ENCODE results near the gene FOXD2. TPM values are rescaled to one million over a fixed set of nuclear protein-coding genes. Genes with fewer than 3 reads are reported as not detected.
A peak's percentile ranks its signal among the peaks of the same experiment; 100 is the strongest.

FOXD2 gene
- total and polyA plus RNA-seq, 2 donors (not counting 1 experiment from before 2014, with no cell fraction given): 0.24 to 0.37 TPM

DNA sequence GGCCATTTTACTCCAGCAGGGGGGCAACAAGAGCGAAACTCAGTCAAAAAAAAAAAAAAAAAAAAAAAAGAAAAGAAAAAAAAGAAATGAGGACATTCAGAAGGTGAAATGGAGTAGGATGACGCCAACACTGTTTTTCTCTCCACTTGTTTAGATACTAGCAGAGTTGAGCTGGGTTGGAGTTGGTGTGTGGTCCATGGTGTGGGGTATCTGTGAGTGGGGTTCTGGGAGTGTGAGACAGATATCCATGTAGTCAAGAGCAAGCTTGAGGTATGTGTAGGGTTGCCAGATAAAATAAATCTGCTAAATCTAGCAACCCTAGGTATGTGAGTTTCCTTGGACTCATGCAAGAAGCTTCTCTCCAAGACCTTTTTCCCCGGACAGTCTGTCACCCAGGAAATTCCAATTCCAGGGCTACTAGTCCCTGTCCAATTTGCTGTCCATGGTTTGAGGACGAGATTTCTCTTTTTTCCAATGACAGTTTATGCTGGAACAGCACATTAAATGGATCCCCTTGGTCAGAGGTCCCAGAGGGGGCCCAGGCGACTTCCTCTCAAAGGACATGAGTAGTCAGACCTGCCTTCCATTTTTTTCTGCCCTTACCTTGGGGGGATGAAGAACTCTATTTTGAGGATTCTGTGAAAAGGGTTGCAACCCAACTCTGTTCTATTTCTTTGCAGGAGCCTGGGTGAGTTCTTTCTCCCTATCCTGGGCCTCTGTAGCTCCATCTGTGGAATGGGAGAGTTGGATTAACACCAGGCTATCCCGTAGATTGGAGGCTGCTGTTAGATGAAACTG is 2.1 kb upstream of the FOXD2 start:
- Histone ChIP-seq H3K9me3 (ENCODE audit: control extremely low read depth in 1 of 3, control insufficient read depth in 2 of 3, insufficient read depth in 1 of 3, low read length in 2 of 3) (peaks cover 0 to 36% (median 0%) of the 10 kb centered on the region in 3 donors), H3K4me3 (ENCODE audit: control extremely low read depth in 1 of 5, extremely low read depth in 1 of 5, insufficient read depth in 1 of 5, low read depth in 2 of 5, low read length in 4 of 5) (no peak overlapping the region), H3K79me2 (ENCODE audit: control insufficient read depth, insufficient read depth, low read length) (no peaks in the 10 kb centered on the region), H3K4me1 (ENCODE audit: control insufficient read depth in 2 of 2, insufficient read depth in 2 of 2, low read length in 2 of 2) (peaks cover 52 to 54% of the 10 kb centered on the region in 2 donors), H2AFZ (ENCODE audit: insufficient read depth, low read depth, low read length, poor library complexity, severe bottlenecking) (no peak overlapping the region), H4K20me1 (ENCODE audit: control insufficient read depth, insufficient read depth, low read length, poor library complexity, severe bottlenecking) (peaks cover 24% of the 10 kb centered on the region), H3K4me2 (replicated peaks; ENCODE audit: low read depth, low read length, poor library complexity, severe bottlenecking) (peak overlapping the region; percentile 91), H3K9ac (ENCODE audit: low read length) (no peak overlapping the region), H3K36me3 (replicated peaks in 1 of 2; ENCODE audit: control extremely low read depth in 1 of 2, control insufficient read depth in 1 of 2, extremely low read depth in 1 of 2, insufficient read depth in 2 of 2, low read length in 1 of 2) (no peaks in the 10 kb centered on the region), H3K27ac (ENCODE audit: low read length in 2 of 2) (no peak overlapping the region), H3K27me3 (replicated peaks in 1 of 4; ENCODE audit: control extremely low read depth in 1 of 4, control insufficient read depth in 3 of 4, insufficient read depth in 4 of 4, low read length in 3 of 4) (peaks cover 4 to 79% (median 47%) of the 10 kb centered on the region in 4 experiments)
- ATAC-seq (ENCODE audit: low read depth) (no peak), DNase-seq (no peak)
- intact Hi-C loops (cut with micrococcal nuclease): no loop called here
- CTCF ChIA-PET: interaction anchor here (0.6 to 2.5 kb wide), 5 partner anchors 11 to 291 kb away, joined by 3 to 15 read pairs (median 4); no protein-coding TSS in a partner anchor
- peaks cover 56% of the 10 kb centered on the region for H3K4me1 Mint-ChIP-seq
- POLR2A ChIA-PET: no interaction called here
- 85% methylated on average over 3 of the region's 6 CpGs for WGBS (ENCODE audit: insufficient coverage)
- H3K27ac Mint-ChIP-seq: peak overlapping the region; percentile 63
- TF ChIP-seq, protein P1, sequence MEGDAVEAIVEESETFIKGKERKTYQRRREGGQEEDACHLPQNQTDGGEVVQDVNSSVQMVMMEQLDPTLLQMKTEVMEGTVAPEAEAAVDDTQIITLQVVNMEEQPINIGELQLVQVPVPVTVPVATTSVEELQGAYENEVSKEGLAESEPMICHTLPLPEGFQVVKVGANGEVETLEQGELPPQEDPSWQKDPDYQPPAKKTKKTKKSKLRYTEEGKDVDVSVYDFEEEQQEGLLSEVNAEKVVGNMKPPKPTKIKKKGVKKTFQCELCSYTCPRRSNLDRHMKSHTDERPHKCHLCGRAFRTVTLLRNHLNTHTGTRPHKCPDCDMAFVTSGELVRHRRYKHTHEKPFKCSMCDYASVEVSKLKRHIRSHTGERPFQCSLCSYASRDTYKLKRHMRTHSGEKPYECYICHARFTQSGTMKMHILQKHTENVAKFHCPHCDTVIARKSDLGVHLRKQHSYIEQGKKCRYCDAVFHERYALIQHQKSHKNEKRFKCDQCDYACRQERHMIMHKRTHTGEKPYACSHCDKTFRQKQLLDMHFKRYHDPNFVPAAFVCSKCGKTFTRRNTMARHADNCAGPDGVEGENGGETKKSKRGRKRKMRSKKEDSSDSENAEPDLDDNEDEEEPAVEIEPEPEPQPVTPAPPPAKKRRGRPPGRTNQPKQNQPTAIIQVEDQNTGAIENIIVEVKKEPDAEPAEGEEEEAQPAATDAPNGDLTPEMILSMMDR (IDR thresholded peaks at IDR 0.05): no peak
- TF ChIP-seq EZH2 (IDR thresholded peaks at IDR 0.05; ENCODE audit: borderline replicate concordance, insufficient read depth, low read depth, low read length, poor library complexity, severe bottlenecking): no peak
- H3K27me3 Mint-ChIP-seq: peaks cover 46% of the 10 kb centered on the region
- no peaks in the 10 kb centered on the region for H3K9me3 Mint-ChIP-seq (ENCODE audit: insufficient read depth)
- peak overlapping the region; percentile 90 for H3K4me3 Mint-ChIP-seq
